ENCODE measurements around the gene NDUFA13.

DNA sequence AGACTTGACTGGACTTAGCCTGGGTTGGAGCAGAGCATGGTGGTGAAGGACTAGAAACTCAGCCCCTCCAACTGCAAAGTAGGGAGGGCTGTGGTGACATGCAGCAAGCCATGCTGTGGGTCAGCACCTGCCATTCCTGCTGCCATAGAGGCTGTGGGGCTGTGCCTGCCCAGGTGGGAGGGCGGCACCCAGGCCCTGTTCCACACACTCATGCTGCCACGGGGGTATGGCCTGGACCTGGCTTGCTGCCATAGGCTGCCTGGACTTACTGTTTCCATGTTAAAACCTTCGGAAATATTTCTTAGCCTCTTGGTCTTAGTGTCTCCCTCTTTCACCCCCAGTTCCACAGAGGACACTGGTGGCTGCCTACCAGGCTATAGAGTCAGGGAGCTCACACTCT lies 51.4 kb downstream of the NDUFA13 start:
- TF ChIP-seq, protein P1, sequence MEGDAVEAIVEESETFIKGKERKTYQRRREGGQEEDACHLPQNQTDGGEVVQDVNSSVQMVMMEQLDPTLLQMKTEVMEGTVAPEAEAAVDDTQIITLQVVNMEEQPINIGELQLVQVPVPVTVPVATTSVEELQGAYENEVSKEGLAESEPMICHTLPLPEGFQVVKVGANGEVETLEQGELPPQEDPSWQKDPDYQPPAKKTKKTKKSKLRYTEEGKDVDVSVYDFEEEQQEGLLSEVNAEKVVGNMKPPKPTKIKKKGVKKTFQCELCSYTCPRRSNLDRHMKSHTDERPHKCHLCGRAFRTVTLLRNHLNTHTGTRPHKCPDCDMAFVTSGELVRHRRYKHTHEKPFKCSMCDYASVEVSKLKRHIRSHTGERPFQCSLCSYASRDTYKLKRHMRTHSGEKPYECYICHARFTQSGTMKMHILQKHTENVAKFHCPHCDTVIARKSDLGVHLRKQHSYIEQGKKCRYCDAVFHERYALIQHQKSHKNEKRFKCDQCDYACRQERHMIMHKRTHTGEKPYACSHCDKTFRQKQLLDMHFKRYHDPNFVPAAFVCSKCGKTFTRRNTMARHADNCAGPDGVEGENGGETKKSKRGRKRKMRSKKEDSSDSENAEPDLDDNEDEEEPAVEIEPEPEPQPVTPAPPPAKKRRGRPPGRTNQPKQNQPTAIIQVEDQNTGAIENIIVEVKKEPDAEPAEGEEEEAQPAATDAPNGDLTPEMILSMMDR (IDR thresholded peaks at IDR 0.05; ENCODE audit: low read length): no peak
- TF ChIP-seq EZH2 (optimal IDR thresholded peaks at IDR 0.05; ENCODE audit: low read depth, low read length): no peak
